HG02973 (cell line): ENCODE measurements around the gene SBF2.

Source experiments
- ATAC-seq: cut with Tn5 transposase; IDR thresholded peaks from one replicate; pipeline ENCODE4 v1.9.1; 2021; ENCODE audit warnings: moderate library complexity; ENCODE audit not compliant: unreplicated experiment

The SBF2 gene

GRCh38 chr11:9861860-9862725, 431.9 kb downstream of the SBF2 start:
- ATAC-seq, result peak; percentile 84

GRCh38 chr11:9859554-9860305, 434.3 kb downstream of the SBF2 start:
- ATAC-seq, result no peak

- ATAC-seq, result no peak
These were observed 435.2 kb downstream of the SBF2 start for GRCh38 chr11:9858822-9859221.

- ATAC-seq, result no peak
These were observed 435.8 kb downstream of the SBF2 start for GRCh38 chr11:9858218-9858617.

- no peak for ATAC-seq
These were observed 438.3 kb downstream of the SBF2 start for GRCh38 chr11:9855579-9856287.

GRCh38 chr11:9853929-9854552, 440.0 kb downstream of the SBF2 start:
- no peak for ATAC-seq

GRCh38 chr11:9852465-9852864, 441.6 kb downstream of the SBF2 start:
- ATAC-seq, result no peak

- no peak for ATAC-seq
These were observed 442.7 kb downstream of the SBF2 start for GRCh38 chr11:9851366-9851765.

- no peak for ATAC-seq
These were observed 443.7 kb downstream of the SBF2 start for GRCh38 chr11:9850224-9850895.

GRCh38 chr11:9849389-9849788, 444.6 kb downstream of the SBF2 start:
- ATAC-seq, result no peak

- ATAC-seq, result no peak
These were observed 446.4 kb downstream of the SBF2 start for GRCh38 chr11:9847636-9848035.

GRCh38 chr11:9842923-9843322, 451.1 kb downstream of the SBF2 start:
- no peak for ATAC-seq

GRCh38 chr11:9840460-9841004, 453.5 kb downstream of the SBF2 start:
- ATAC-seq, result no peak

GRCh38 chr11:9839550-9839949, 454.5 kb downstream of the SBF2 start:
- ATAC-seq, result peak; percentile 17

GRCh38 chr11:9838961-9839360, 455.1 kb downstream of the SBF2 start:
- peak; percentile 82 for ATAC-seq

GRCh38 chr11:9838229-9838628, 455.8 kb downstream of the SBF2 start:
- ATAC-seq, result no peak

- no peak for ATAC-seq
These were observed 459.7 kb downstream of the SBF2 start for GRCh38 chr11:9834291-9834690.

GRCh38 chr11:9831122-9831521, 462.9 kb downstream of the SBF2 start:
- no peak for ATAC-seq

GRCh38 chr11:9827708-9828107, 466.3 kb downstream of the SBF2 start:
- ATAC-seq, result no peak

GRCh38 chr11:9826390-9826789, 467.6 kb downstream of the SBF2 start:
- no peak for ATAC-seq
